ENCODE measurements around the gene HDAC11.

DNA sequence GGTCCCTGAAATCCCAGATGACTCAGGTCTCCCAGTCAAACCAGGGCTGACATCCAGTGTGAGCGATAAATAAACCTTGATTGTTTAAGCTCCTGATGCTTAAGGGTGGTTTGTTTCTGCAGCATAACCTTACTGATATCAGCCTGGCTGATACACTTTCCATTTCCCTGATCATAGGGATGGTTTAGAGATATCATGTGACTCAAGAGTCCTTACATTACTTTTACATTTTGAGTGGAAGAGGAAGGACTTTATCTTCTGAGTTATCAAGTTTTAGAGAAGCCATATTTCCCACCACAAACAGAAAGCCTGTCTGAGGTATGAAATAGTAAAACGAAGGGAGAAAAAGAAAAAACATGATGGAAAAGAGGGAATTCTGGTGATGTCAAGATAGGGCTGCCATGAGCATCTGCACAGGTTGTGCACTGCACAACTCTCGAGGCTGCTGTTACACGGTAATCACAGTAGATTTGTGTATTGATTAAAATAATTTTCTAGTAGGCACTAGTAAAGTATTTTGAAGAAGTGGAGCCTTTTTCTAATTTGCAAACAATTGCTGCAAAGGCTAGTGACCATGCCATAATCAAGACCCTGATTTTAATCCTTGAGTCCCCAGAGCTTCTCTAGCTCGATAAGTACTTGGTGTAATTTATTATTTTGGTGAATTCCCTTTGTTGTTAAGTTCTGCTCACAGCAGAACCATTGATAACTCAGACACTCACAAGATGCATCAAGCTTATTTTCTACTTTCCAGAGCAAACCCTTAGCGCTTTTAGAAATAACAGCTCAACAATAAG is 34.7 kb downstream of the HDAC11 start:
- TF ChIP-seq, protein P1, sequence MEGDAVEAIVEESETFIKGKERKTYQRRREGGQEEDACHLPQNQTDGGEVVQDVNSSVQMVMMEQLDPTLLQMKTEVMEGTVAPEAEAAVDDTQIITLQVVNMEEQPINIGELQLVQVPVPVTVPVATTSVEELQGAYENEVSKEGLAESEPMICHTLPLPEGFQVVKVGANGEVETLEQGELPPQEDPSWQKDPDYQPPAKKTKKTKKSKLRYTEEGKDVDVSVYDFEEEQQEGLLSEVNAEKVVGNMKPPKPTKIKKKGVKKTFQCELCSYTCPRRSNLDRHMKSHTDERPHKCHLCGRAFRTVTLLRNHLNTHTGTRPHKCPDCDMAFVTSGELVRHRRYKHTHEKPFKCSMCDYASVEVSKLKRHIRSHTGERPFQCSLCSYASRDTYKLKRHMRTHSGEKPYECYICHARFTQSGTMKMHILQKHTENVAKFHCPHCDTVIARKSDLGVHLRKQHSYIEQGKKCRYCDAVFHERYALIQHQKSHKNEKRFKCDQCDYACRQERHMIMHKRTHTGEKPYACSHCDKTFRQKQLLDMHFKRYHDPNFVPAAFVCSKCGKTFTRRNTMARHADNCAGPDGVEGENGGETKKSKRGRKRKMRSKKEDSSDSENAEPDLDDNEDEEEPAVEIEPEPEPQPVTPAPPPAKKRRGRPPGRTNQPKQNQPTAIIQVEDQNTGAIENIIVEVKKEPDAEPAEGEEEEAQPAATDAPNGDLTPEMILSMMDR (conservative IDR thresholded peaks at IDR 0.05 in 1 of 2, IDR thresholded peaks at IDR 0.05 in 1 of 2; ENCODE audit: extremely low read depth in 1 of 2, insufficient read depth in 1 of 2, low read depth in 1 of 2, low read length in 2 of 2): no peak
- TF ChIP-seq EZH2 (IDR thresholded peaks at IDR 0.05; ENCODE audit: borderline replicate concordance, low read length): no peak
